Nephron progenitor cell (in vitro differentiated cells): ENCODE data around the gene TNFRSF4.

Source experiments
- DNase-seq: peaks from one replicate; pipeline ENCODE4 v3.0.0; 2021
- H3K27ac Mint-ChIP-seq: 2 replicates; pipeline ENCODE4 v1.8.0; 2021; ENCODE audit warnings: mild to moderate bottlenecking, moderate library complexity, mixed read lengths
- H3K27me3 Mint-ChIP-seq: 2 replicates; pipeline ENCODE4 v1.8.0; 2021; ENCODE audit warnings: mild to moderate bottlenecking, low read depth, mixed read lengths; ENCODE audit not compliant: poor library complexity
- H3K36me3 Mint-ChIP-seq: 2 replicates; pipeline ENCODE4 v1.8.0; 2021; ENCODE audit warnings: low read depth, mixed read lengths
- H3K4me1 Mint-ChIP-seq: 2 replicates; pipeline ENCODE4 v1.8.0; 2021; ENCODE audit warnings: mixed read lengths
- H3K4me3 Mint-ChIP-seq: 2 replicates; pipeline ENCODE4 v1.8.0; 2021; ENCODE audit warnings: mild to moderate bottlenecking, moderate library complexity, mixed read lengths
- H3K9me3 Mint-ChIP-seq: 2 replicates; pipeline ENCODE4 v1.8.0; 2021; ENCODE audit warnings: mild to moderate bottlenecking, moderate library complexity, mixed read lengths
- TF ChIP-seq, protein P1 (sequence below): fragments of 200-600 bp; sonication (generic); IDR thresholded peaks from 2 replicates; pipeline ENCODE4 v1.5.0; 2021; ENCODE audit warnings: antibody characterized with exemption

The TNFRSF4 gene

DNA sequence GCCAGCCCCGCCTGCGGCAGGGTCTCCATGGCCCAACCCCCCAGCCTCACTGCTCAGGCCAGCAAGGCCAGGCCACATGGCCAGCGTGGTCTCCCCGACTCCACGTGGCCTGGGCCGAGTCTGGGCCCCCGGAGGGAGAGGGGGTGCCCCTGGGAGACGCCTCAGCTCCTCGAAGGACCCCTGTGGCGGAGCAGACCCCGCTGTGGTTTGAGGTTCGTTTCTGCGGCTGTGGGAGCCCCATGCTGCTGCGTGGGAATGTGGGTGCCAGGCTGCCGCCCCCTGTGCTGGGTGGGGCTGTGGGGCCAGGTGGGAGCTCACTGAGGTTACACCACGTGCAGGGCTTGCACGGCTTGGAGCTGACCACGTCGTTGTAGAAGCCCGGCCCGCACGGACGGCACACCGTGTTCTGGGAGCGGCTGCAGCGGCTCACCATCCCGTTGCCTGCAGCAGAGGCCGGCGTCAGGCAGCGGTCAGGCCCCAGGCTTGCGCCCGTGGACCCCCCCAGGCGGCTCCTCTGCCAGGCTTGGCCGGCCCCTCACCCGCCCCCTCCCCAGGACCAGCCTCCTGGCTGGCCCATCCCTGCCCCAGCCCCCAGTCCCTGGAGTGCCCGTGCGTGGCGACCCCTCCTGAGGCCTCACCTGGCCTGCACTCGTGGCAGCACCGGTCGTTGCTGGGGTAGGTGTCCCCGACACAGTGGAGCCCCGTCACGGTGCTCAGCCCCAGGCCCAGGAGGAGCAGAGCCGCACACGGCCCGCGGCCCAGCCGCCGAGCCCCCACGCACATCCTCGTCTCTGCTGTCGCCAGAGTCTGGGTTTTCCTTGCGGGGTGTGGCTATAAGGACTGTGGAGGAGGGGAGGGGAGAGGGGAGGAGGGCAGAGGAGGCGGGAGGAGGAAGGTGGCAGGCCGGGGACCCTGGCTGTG lies at the start of gene TNFRSF4:
TSS of gene TNFRSF4 (minus strand) at position 809 of the 921 bp plus-strand sequence. CDS start at position 783, 26 bp downstream.
- no peak within 1 kb of the TSS for H3K27ac Mint-ChIP-seq
- no peaks in the 10 kb centered on the region for H3K9me3 Mint-ChIP-seq
- peaks cover 6% of the 10 kb centered on the region for H3K36me3 Mint-ChIP-seq
- TF ChIP-seq, protein P1, sequence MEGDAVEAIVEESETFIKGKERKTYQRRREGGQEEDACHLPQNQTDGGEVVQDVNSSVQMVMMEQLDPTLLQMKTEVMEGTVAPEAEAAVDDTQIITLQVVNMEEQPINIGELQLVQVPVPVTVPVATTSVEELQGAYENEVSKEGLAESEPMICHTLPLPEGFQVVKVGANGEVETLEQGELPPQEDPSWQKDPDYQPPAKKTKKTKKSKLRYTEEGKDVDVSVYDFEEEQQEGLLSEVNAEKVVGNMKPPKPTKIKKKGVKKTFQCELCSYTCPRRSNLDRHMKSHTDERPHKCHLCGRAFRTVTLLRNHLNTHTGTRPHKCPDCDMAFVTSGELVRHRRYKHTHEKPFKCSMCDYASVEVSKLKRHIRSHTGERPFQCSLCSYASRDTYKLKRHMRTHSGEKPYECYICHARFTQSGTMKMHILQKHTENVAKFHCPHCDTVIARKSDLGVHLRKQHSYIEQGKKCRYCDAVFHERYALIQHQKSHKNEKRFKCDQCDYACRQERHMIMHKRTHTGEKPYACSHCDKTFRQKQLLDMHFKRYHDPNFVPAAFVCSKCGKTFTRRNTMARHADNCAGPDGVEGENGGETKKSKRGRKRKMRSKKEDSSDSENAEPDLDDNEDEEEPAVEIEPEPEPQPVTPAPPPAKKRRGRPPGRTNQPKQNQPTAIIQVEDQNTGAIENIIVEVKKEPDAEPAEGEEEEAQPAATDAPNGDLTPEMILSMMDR, result no peak
- H3K4me3 Mint-ChIP-seq, result no peak within 1 kb of the TSS
- peaks cover 3% of the 10 kb centered on the region for H3K4me1 Mint-ChIP-seq
- no peak for DNase-seq
- peaks cover 3% of the 10 kb centered on the region for H3K27me3 Mint-ChIP-seq

DNA sequence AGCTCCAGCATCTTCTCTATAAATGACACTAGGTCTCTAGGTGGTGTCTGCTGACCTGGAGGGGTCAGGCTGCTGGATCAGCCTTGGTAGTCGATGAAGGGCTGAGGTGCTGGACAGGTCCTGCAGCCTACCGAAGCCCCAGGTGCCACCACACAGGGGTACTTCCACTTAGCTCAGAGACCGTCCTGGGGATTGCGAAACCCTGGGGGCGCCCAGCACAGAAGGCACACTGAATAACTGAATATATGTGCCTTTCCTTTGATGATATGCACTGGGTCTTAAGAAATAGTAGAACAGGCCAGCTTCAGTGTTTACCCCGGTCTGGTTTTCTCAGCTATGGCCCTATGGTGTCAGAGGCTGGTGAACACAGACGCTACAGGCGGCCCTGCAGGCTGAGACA lies 48.8 kb upstream of the TNFRSF4 start:
- Mint-ChIP-seq H3K4me3 (no peak overlapping the region), H3K27me3 (no peaks in the 10 kb centered on the region), H3K9me3 (no peaks in the 10 kb centered on the region), H3K27ac (no peak overlapping the region), H3K36me3 (peaks cover 69% of the 10 kb centered on the region), H3K4me1 (peaks cover 10% of the 10 kb centered on the region)
- DNase-seq, result no peak
- TF ChIP-seq, protein P1, result no peak

DNA sequence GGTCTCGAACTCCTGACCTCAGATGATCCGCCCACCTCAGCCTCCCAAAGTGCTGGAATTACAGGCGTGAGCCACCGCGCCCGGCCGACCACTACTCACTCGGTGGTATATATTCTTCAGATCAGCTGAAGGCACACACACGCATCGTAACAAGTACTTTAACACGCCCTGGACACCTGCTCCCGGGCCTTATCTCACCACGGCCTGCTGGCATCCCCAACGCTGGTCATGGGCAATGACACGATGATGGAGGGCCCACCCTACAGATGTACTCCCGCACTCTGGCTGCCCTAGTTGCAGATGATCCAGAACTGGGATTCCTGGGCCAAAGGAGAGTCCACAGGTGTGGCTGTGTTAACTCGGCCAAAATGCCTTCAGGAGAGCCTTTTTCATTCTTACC lies 48.1 kb upstream of the TNFRSF4 start:
- H3K9me3 Mint-ChIP-seq, result no peaks in the 10 kb centered on the region
- H3K36me3 Mint-ChIP-seq, result peaks cover 69% of the 10 kb centered on the region
- H3K27ac Mint-ChIP-seq, result no peak overlapping the region
- no peak for DNase-seq
- no peaks in the 10 kb centered on the region for H3K27me3 Mint-ChIP-seq
- no peak overlapping the region for H3K4me3 Mint-ChIP-seq
- TF ChIP-seq, protein P1, result no peak
- H3K4me1 Mint-ChIP-seq, result peaks cover 13% of the 10 kb centered on the region

DNA sequence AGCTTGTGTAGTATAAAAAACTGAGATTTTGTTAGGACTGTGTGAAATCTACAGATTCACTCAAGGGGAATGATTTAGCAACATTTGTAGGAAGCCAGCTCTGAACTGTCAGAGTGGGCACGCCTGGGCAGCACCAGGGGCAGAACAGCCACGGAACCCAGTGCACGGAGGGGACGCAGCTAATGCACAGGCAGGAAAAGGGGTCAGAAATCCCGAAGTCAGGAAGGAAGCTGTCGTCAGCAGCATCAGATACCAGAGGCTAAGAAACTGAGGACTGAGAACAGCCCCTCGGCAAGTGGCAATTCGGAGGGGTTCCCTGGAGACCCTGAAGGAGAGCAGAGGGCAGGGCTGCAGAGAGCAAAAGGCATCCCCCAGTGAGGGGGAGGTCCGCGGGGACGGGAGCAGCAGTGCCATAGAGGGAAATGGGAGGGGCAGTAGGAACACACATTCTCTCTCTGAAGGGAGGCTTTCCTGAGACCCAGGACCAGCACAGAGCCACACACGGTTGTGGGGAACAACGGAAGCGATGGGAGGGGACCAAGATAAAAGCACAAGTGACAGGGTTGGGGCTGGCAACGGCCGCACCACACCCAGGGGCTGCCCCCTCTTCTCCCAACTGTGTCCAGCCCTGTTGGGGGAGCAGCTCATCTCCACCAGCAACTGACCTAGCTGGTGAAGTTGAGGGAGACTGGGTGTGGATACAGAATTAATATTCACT lies 47.0 kb upstream of the TNFRSF4 start:
- Mint-ChIP-seq H3K4me1 (peaks cover 13% of the 10 kb centered on the region), H3K4me3 (no peak overlapping the region), H3K27ac (peak overlapping the region; percentile 94), H3K9me3 (no peaks in the 10 kb centered on the region), H3K36me3 (peaks cover 75% of the 10 kb centered on the region), H3K27me3 (no peaks in the 10 kb centered on the region)
- no peak for DNase-seq
- TF ChIP-seq, protein P1, result no peak

GRCh38 chr1:1259951-1260600 lies 46.1 kb upstream of the TNFRSF4 start:
- Mint-ChIP-seq H3K27me3 (no peaks in the 10 kb centered on the region), H3K27ac (peak overlapping the region; percentile 69), H3K4me3 (no peak overlapping the region), H3K36me3 (peaks cover 70% of the 10 kb centered on the region), H3K4me1 (peaks cover 13% of the 10 kb centered on the region), H3K9me3 (no peaks in the 10 kb centered on the region)
- DNase-seq, result no peak
- TF ChIP-seq, protein P1, result no peak
